Activated naive CD8-positive, alpha-beta T cell treated with anti-CD3 and anti-CD28 coated beads for 36 hours (primary cell): ENCODE results near the gene COASY. TPM values are rescaled to one million over a fixed set of nuclear protein-coding genes. Genes with fewer than 3 reads are reported as not detected.
A peak's percentile ranks its signal among the peaks of the same experiment; 100 is the strongest.

Experiments used
- DNase-seq: peaks from one replicate; pipeline ENCODE4 v3.0.0; 2021
- H3K27ac Mint-ChIP-seq: one replicate; pipeline ENCODE4 v1.8.0; 2022; ENCODE audit warnings: mild to moderate bottlenecking, moderate library complexity, mixed read lengths
- H3K27me3 Mint-ChIP-seq: one replicate; pipeline ENCODE4 v1.8.0; 2022; ENCODE audit warnings: mild to moderate bottlenecking, mixed read lengths
- H3K36me3 Mint-ChIP-seq: one replicate; pipeline ENCODE4 v1.8.0; 2021; ENCODE audit warnings: mild to moderate bottlenecking, mixed read lengths
- H3K4me1 Mint-ChIP-seq: one replicate; pipeline ENCODE4 v1.8.0; 2021; ENCODE audit warnings: mixed read lengths
- H3K4me3 Mint-ChIP-seq: one replicate; pipeline ENCODE4 v1.8.0; 2022; ENCODE audit warnings: mild to moderate bottlenecking, moderate library complexity, mixed read lengths
- H3K9me3 Mint-ChIP-seq: one replicate; pipeline ENCODE4 v1.8.0; 2022; ENCODE audit warnings: mixed read lengths
- total RNA-seq, 2 experiments: library from RNA; stranded (reverse); gene quantifications; one replicate each; pipeline ENCODE4 v1.2.3, GENCODE V29; 2021

The COASY gene
- total RNA-seq, 2 experiments from 2014 or later, result 111 TPM

GRCh38 chr17:42571435-42572225 lies 9.7 kb downstream of the COASY start:
- peaks cover 48% of the 10 kb centered on the region for H3K4me1 Mint-ChIP-seq
- no peaks in the 10 kb centered on the region for H3K9me3 Mint-ChIP-seq
- H3K27ac Mint-ChIP-seq, result no peak overlapping the region
- no peak overlapping the region for H3K4me3 Mint-ChIP-seq
- no peak for DNase-seq
- no peaks in the 10 kb centered on the region for H3K27me3 Mint-ChIP-seq
- H3K36me3 Mint-ChIP-seq, result peaks cover 65% of the 10 kb centered on the region

- Mint-ChIP-seq H3K27me3 (no peaks in the 10 kb centered on the region), H3K27ac (peak overlapping the region; percentile 77), H3K9me3 (no peaks in the 10 kb centered on the region), H3K4me1 (peaks cover 49% of the 10 kb centered on the region), H3K4me3 (no peak overlapping the region), H3K36me3 (peaks cover 65% of the 10 kb centered on the region)
- DNase-seq, result no peak
These were observed 11.1 kb downstream of the COASY start for GRCh38 chr17:42573095-42573494.

- Mint-ChIP-seq H3K27me3 (no peaks in the 10 kb centered on the region), H3K36me3 (peaks cover 55% of the 10 kb centered on the region), H3K4me1 (peaks cover 44% of the 10 kb centered on the region), H3K27ac (no peak overlapping the region), H3K9me3 (no peaks in the 10 kb centered on the region), H3K4me3 (no peak overlapping the region)
- no peak for DNase-seq
These were observed 12.5 kb downstream of the COASY start for GRCh38 chr17:42574463-42574862.

- H3K27ac Mint-ChIP-seq, result peak overlapping the region; percentile 97
- H3K4me1 Mint-ChIP-seq, result peaks cover 35% of the 10 kb centered on the region
- H3K36me3 Mint-ChIP-seq, result peaks cover 43% of the 10 kb centered on the region
- peak overlapping the region; percentile 98 for H3K4me3 Mint-ChIP-seq
- no peak for DNase-seq
- H3K27me3 Mint-ChIP-seq, result no peaks in the 10 kb centered on the region
- H3K9me3 Mint-ChIP-seq, result no peaks in the 10 kb centered on the region
These were observed 15.2 kb downstream of the COASY start for GRCh38 chr17:42577140-42577531.

GRCh38 chr17:42577532-42578281 lies 15.8 kb downstream of the COASY start, which contains the start of gene PSMC3IP:
Gene PSMC3IP, minus strand, starts transcription at chr17:42577729. Its CDS starts 43 bp downstream, at chr17:42577686.
- Mint-ChIP-seq H3K27me3 (no peaks in the 10 kb centered on the region), H3K4me1 (peaks cover 35% of the 10 kb centered on the region), H3K36me3 (peaks cover 42% of the 10 kb centered on the region), H3K9me3 (no peaks in the 10 kb centered on the region), H3K4me3 (peak within 1 kb of the TSS; percentile 98), H3K27ac (peak within 1 kb of the TSS; percentile 97)
- DNase-seq, result peak; percentile 95

GRCh38 chr17:42578282-42578869 lies 16.4 kb downstream of the COASY start:
- peak; percentile 78 for DNase-seq
- peaks cover 32% of the 10 kb centered on the region for H3K4me1 Mint-ChIP-seq
- H3K9me3 Mint-ChIP-seq, result no peaks in the 10 kb centered on the region
- peaks cover 36% of the 10 kb centered on the region for H3K36me3 Mint-ChIP-seq
- H3K4me3 Mint-ChIP-seq, result peak overlapping the region; percentile 98
- H3K27me3 Mint-ChIP-seq, result no peaks in the 10 kb centered on the region
- peak overlapping the region; percentile 97 for H3K27ac Mint-ChIP-seq

- Mint-ChIP-seq H3K4me1 (peaks cover 25% of the 10 kb centered on the region), H3K36me3 (peaks cover 25% of the 10 kb centered on the region), H3K27ac (peak overlapping the region; percentile 44), H3K9me3 (no peaks in the 10 kb centered on the region), H3K4me3 (no peak overlapping the region), H3K27me3 (no peaks in the 10 kb centered on the region)
- DNase-seq, result no peak
These were observed 18.0 kb downstream of the COASY start for GRCh38 chr17:42579794-42580551.

GRCh38 chr17:42581744-42582270 lies 19.9 kb downstream of the COASY start:
- no peak overlapping the region for H3K27ac Mint-ChIP-seq
- H3K4me3 Mint-ChIP-seq, result no peak overlapping the region
- no peaks in the 10 kb centered on the region for H3K27me3 Mint-ChIP-seq
- peaks cover 16% of the 10 kb centered on the region for H3K4me1 Mint-ChIP-seq
- no peaks in the 10 kb centered on the region for H3K9me3 Mint-ChIP-seq
- peaks cover 10% of the 10 kb centered on the region for H3K36me3 Mint-ChIP-seq
- no peak for DNase-seq

GRCh38 chr17:42584880-42585279 lies 22.9 kb downstream of the COASY start:
- peaks cover 8% of the 10 kb centered on the region for H3K4me1 Mint-ChIP-seq
- H3K27me3 Mint-ChIP-seq, result no peaks in the 10 kb centered on the region
- no peaks in the 10 kb centered on the region for H3K9me3 Mint-ChIP-seq
- no peak overlapping the region for H3K27ac Mint-ChIP-seq
- peaks cover 2% of the 10 kb centered on the region for H3K36me3 Mint-ChIP-seq
- H3K4me3 Mint-ChIP-seq, result no peak overlapping the region
- no peak for DNase-seq

- Mint-ChIP-seq H3K4me3 (no peak overlapping the region), H3K4me1 (peaks cover 8% of the 10 kb centered on the region), H3K27ac (no peak overlapping the region), H3K9me3 (no peaks in the 10 kb centered on the region), H3K27me3 (no peaks in the 10 kb centered on the region), H3K36me3 (peaks cover 2% of the 10 kb centered on the region)
- DNase-seq, result no peak
These were observed 23.4 kb downstream of the COASY start for GRCh38 chr17:42585353-42585752.

- Mint-ChIP-seq H3K36me3 (no peaks in the 10 kb centered on the region), H3K9me3 (no peaks in the 10 kb centered on the region), H3K27ac (peak overlapping the region; percentile 62), H3K4me3 (no peak overlapping the region), H3K4me1 (peaks cover 12% of the 10 kb centered on the region), H3K27me3 (no peaks in the 10 kb centered on the region)
- DNase-seq, result no peak
These were observed 24.7 kb downstream of the COASY start for GRCh38 chr17:42586514-42587230.

GRCh38 chr17:42590886-42591285 lies 28.9 kb downstream of the COASY start:
- Mint-ChIP-seq H3K36me3 (no peaks in the 10 kb centered on the region), H3K27ac (peak overlapping the region; percentile 34), H3K4me3 (no peak overlapping the region), H3K27me3 (no peaks in the 10 kb centered on the region), H3K9me3 (no peaks in the 10 kb centered on the region), H3K4me1 (peaks cover 12% of the 10 kb centered on the region)
- no peak for DNase-seq

GRCh38 chr17:42591411-42591810 lies 29.5 kb downstream of the COASY start:
- H3K27ac Mint-ChIP-seq, result no peak overlapping the region
- DNase-seq, result no peak
- H3K4me1 Mint-ChIP-seq, result peaks cover 14% of the 10 kb centered on the region
- H3K4me3 Mint-ChIP-seq, result no peak overlapping the region
- H3K36me3 Mint-ChIP-seq, result peaks cover 2% of the 10 kb centered on the region
- H3K9me3 Mint-ChIP-seq, result no peaks in the 10 kb centered on the region
- no peaks in the 10 kb centered on the region for H3K27me3 Mint-ChIP-seq

- DNase-seq, result no peak
- H3K9me3 Mint-ChIP-seq, result no peaks in the 10 kb centered on the region
- H3K27ac Mint-ChIP-seq, result peak overlapping the region; percentile 28
- H3K4me1 Mint-ChIP-seq, result peaks cover 15% of the 10 kb centered on the region
- peaks cover 3% of the 10 kb centered on the region for H3K36me3 Mint-ChIP-seq
- H3K4me3 Mint-ChIP-seq, result no peak overlapping the region
- H3K27me3 Mint-ChIP-seq, result no peaks in the 10 kb centered on the region
These were observed 34.4 kb downstream of the COASY start for GRCh38 chr17:42596386-42596785.
